Naive thymus-derived CD8-positive, alpha-beta T cell (primary cell): ENCODE measurements around the gene MDC1. TPM values are rescaled to one million over a fixed set of nuclear protein-coding genes. Genes with fewer than 3 reads are reported as not detected.

Source experiments
- ATAC-seq, 2 donors: fragments of 150-1000 bp; cut with Tn5 transposase in 1 of 2; sonication (Bioruptor Pico), chemical (Tn5 transposase) in 1 of 2; 1 replicate in 1 of 2; 2 replicates in 1 of 2; pipeline ENCODE4 v1.10.0; 2021; ENCODE audit warnings: mild to moderate bottlenecking in 2 of 2, moderate library complexity in 2 of 2
- POLR2A ChIA-PET: fragments of 350-600 bp; sonication (Branson Sonifier 250); formaldehyde crosslinking; loops from one replicate; lab custom pipeline; 2021; ENCODE audit warnings: antibody characterized with exemption; lab: Charles Lee
- DNase-seq, 10 donors: peaks; one replicate each; pipeline versions ENCODE4 v3.0.0 to v3.0.0-alpha.2; 2020 to 2022
- H3K27ac Mint-ChIP-seq, 10 donors: one replicate each; pipeline ENCODE4 v1.8.0; 2020 to 2022; ENCODE audit warnings: mild to moderate bottlenecking in 10 of 10, mixed read lengths in 10 of 10, moderate library complexity in 4 of 10, inconsistent platforms in 1 of 10
- H3K27me3 Mint-ChIP-seq, 5 donors: one replicate each; pipeline ENCODE4 v1.8.0; 2021 to 2022; ENCODE audit warnings: mixed read lengths in 5 of 5
- H3K36me3 Mint-ChIP-seq, 3 donors: one replicate each; pipeline ENCODE4 v1.8.0; 2020 to 2022; ENCODE audit warnings: mixed read lengths in 3 of 3, mild to moderate bottlenecking in 2 of 3, inconsistent platforms in 1 of 3
- H3K4me1 Mint-ChIP-seq, 4 donors: one replicate each; pipeline ENCODE4 v1.8.0; 2021 to 2022; ENCODE audit warnings: mixed read lengths in 4 of 4
- H3K4me3 Mint-ChIP-seq, 10 donors: one replicate each; pipeline ENCODE4 v1.8.0; 2020 to 2022; ENCODE audit warnings: mild to moderate bottlenecking in 10 of 10, mixed read lengths in 10 of 10, moderate library complexity in 6 of 10, inconsistent platforms in 1 of 10
- H3K9me3 Mint-ChIP-seq, 9 donors: one replicate each; pipeline ENCODE4 v1.8.0; 2020 to 2022; ENCODE audit warnings: mixed read lengths in 9 of 9, mild to moderate bottlenecking in 3 of 9, inconsistent platforms in 1 of 9, moderate library complexity in 1 of 9
- polyA plus RNA-seq, 3 donors: library from polyadenylated mRNA; unstranded; fragments of 300-500 nt; fragmentation: Illumina TruSeq; gene quantifications; one replicate each; pipeline ENCODE4 v1.2.3, GENCODE V29; 2021
- total RNA-seq, 8 experiments: library from RNA in 2 of 8; stranded (reverse) in 2 of 8; gene quantifications; one replicate each; pipeline ENCODE4 v1.2.3 and lab custom pipeline; 2021 to 2026

MDC1 gene
- total and polyA plus RNA-seq, 5 experiments from 2014 or later: 1.3 to 54.9 (median 6.3) TPM

DNA sequence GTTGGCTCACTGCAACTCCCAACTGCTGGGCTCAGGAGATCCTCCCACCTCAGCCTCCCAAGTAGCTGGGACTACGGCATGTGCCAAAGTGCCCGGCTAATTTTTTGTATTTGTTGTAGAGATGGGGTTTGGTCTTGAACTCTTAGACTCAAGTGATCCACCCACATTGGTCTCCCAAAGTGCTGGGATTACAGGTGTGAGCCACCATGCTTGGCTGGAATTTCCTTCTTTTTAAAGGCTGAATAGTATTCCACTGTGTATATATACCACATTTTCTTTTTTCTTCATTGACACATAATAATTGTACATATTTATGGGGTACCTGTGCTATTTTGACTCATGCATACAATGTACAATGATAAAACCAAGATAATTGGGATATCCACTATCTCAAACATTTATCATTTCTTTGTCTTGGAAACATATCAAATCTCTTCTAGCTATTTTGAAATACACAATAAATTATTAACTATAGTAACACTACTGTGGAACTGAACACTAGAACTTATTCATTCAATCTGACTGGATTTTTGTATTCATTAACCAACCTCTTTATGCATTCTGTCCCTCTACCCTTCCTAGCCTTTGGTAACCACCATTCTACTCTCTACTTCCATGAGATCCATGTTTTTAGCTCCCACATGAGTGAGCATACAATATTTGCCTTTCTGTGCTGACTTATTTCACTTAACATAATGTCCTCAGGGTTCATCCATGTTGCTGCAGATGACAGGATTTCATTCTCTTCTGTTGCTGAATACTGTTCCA lies 7.8 kb downstream of the MDC1 start:
- Mint-ChIP-seq H3K4me3 (no peak overlapping the region), H3K27ac (peak overlapping the region in 1 of 10 donors; percentile 46), H3K9me3 (no peaks in the 10 kb centered on the region), H3K27me3 (no peaks in the 10 kb centered on the region), H3K36me3 (peaks cover 6 to 81% (median 35%) of the 10 kb centered on the region in 3 donors), H3K4me1 (peaks cover 15 to 26% (median 21%) of the 10 kb centered on the region in 4 donors)
- ATAC-seq: no peak
- no peak for DNase-seq
- POLR2A ChIA-PET: interaction anchor here (0.6 to 1.0 kb wide), 4 partner anchors 10 to 102 kb away, joined by 3 to 6 read pairs (median 3); no protein-coding TSS in a partner anchor

DNA sequence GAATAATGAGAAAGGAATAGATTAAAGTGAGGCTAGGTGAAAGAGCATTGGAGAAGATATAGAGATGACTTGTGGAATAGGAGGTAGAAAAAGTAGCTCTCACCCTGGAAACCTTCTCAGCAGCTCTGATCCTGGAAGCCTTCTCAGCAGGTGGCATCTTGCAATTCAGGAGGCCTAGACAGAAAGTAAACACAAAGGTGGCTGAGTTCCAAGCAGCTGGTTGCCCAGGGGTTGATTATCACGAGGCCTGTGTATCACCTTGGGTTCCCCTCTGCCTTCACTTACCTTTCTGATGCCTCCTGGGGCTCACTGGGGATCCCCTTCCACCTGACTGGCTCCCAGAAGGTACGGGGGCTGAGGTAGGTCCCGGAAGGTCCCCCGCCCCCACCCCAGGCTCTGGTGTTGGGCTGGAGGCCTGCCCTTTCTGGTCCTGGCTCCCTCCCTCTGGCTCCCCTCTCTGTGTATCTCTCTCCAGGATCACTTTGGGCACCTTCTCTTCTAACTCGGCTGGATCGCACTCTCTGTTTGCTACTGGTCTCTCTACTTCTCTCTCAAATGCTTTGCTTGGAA lies 9.7 kb downstream of the MDC1 start:
- ATAC-seq (no peak), DNase-seq (peak in 1 of 10 donors; percentile 46)
- POLR2A ChIA-PET: interaction anchor here (3.8 kb wide), 1 partner anchor 10 kb away, joined by 21 read pairs; the partner anchor contains the start of gene MDC1
- no peaks in the 10 kb centered on the region for H3K27me3 Mint-ChIP-seq
- H3K36me3 Mint-ChIP-seq: peaks cover 6 to 79% (median 26%) of the 10 kb centered on the region in 3 donors
- H3K27ac Mint-ChIP-seq: peak overlapping the region in 2 of 10 donors; percentile 26 to 73
- no peaks in the 10 kb centered on the region for H3K9me3 Mint-ChIP-seq
- peaks cover 9 to 28% (median 16%) of the 10 kb centered on the region in 4 donors for H3K4me1 Mint-ChIP-seq
- no peak overlapping the region for H3K4me3 Mint-ChIP-seq

DNA sequence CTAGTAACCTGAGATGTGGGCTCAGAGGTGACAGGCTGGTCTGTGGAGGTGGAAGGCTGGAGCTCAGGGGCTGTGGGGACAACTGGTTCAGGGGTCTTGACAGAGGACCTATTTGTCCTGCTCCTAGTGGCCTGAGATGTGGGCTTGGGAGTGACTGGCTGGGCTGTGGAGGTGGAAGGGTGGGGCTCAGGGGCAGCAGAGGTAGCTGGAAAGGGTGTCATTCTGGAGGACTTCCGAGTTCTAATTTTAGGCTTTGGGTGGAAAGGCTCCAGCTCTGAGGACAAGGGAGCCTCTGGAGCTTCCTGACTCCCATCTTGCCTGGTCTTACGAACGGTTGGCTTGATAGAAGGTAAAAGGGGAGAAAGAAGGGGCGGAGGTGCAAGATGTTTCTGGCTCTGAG lies 11.5 kb downstream of the MDC1 start:
- DNase-seq (peak in 1 of 10 donors; percentile 18), ATAC-seq (no peak)
- H3K9me3 Mint-ChIP-seq: no peaks in the 10 kb centered on the region
- H3K4me1 Mint-ChIP-seq: peaks cover 0 to 18% (median 10%) of the 10 kb centered on the region in 4 donors
- no peak overlapping the region for H3K4me3 Mint-ChIP-seq
- H3K27me3 Mint-ChIP-seq: no peaks in the 10 kb centered on the region
- POLR2A ChIA-PET: interaction anchor here (0.5 to 3.8 kb wide), 5 partner anchors 9 to 232 kb away, joined by 3 to 21 read pairs (median 6); partner anchors contain the start of gene MDC1
- peaks cover 6 to 72% (median 20%) of the 10 kb centered on the region in 3 donors for H3K36me3 Mint-ChIP-seq
- peak overlapping the region in 3 of 10 donors; percentile 58 to 70 (median 66) for H3K27ac Mint-ChIP-seq

DNA sequence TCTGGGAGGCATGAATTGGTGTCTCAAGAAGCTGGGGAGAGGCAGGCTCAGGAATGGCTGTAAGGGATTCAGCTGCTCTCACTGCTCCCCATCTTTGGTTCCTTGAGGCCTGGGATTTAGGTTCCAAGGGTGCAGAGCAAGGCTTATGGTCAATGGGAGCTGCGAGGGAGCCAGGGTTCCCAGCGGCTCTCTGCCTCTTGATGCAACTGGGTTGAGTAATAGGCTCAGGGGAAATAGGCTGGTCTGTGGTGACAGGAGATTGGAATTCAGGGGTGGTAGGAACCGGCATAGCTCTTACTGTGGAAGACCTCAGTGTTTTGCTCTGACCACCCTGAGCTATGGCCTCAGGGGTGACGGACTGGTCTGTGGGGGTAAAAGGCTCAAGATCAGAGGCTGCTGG lies 13.3 kb downstream of the MDC1 start:
- peaks cover 0 to 18% (median 10%) of the 10 kb centered on the region in 4 donors for H3K4me1 Mint-ChIP-seq
- peak overlapping the region in 2 of 10 donors; percentile 32 to 58 for H3K27ac Mint-ChIP-seq
- peaks cover 6 to 81% (median 20%) of the 10 kb centered on the region in 3 donors for H3K36me3 Mint-ChIP-seq
- no peaks in the 10 kb centered on the region for H3K9me3 Mint-ChIP-seq
- H3K4me3 Mint-ChIP-seq: no peak overlapping the region
- POLR2A ChIA-PET: interaction anchor here (1.0 to 3.8 kb wide), 4 partner anchors 9 to 19 kb away, joined by 3 to 21 read pairs (median 9); partner anchors contain the start of gene MDC1
- no peak for ATAC-seq
- DNase-seq: no peak
- no peaks in the 10 kb centered on the region for H3K27me3 Mint-ChIP-seq

DNA sequence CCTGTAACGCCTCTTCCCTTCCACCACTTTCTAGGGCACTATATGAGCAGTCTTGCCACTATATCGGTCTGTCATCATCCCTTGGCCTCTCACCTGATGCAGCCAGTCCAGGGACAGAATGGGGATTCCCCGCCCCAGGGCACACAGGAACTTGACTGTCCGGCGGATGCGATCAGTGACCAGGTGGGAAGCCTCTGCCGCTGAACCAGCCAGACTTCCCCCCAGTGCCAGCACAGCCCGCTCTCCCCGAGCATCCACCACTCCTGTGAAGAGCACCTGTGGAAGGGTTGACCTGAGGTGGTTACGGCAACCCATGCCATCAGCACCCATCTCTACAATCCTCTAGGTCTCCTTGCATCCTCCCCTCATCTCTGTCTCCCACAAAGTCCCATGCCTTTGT lies 14.1 kb downstream of the MDC1 start:
- Mint-ChIP-seq H3K4me1 (peaks cover 0 to 18% (median 9%) of the 10 kb centered on the region in 4 donors), H3K36me3 (peaks cover 4 to 76% (median 19%) of the 10 kb centered on the region in 3 donors)

DNA sequence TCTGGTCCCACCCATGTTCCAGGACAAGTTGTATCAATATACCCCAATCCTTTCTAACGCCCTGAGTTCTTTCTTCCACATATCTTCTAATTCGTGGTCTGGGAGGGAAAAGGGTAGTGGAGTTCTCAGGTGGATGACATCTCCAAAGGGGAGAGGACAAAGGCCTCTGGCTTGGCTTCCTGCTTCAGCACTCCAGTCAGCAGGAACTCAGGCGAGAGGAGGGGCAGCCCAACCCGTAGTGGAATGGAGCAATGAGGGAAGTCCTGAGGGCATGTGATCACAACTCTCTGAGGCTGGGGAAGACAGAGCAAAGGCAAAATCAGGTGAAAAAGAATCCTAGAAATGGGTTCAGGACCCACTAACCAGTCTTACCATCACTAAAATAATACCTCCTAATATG lies 16.7 kb downstream of the MDC1 start:
- POLR2A ChIA-PET: no interaction called here
- Mint-ChIP-seq H3K4me1 (peaks cover 0 to 18% (median 5%) of the 10 kb centered on the region in 4 donors), H3K9me3 (no peaks in the 10 kb centered on the region), H3K27me3 (no peaks in the 10 kb centered on the region), H3K36me3 (peaks cover 0 to 53% (median 14%) of the 10 kb centered on the region in 3 donors), H3K27ac (no peak overlapping the region), H3K4me3 (no peak overlapping the region)
- DNase-seq (peak in 1 of 10 donors; percentile 32), ATAC-seq (no peak)

More for the DNA sequence above, 14.1 kb downstream of the MDC1 start:
- H3K27ac Mint-ChIP-seq: no peak overlapping the region
- no peak overlapping the region for H3K4me3 Mint-ChIP-seq
- ATAC-seq (no peak), DNase-seq (peak in 1 of 10 donors; percentile 19)
- POLR2A ChIA-PET: interaction anchor here (0.9 to 2.8 kb wide), 2 partner anchors 10 to 14 kb away, joined by 6 to 15 read pairs; no protein-coding TSS in a partner anchor
- no peaks in the 10 kb centered on the region for H3K27me3 Mint-ChIP-seq
- no peaks in the 10 kb centered on the region for H3K9me3 Mint-ChIP-seq

DNA sequence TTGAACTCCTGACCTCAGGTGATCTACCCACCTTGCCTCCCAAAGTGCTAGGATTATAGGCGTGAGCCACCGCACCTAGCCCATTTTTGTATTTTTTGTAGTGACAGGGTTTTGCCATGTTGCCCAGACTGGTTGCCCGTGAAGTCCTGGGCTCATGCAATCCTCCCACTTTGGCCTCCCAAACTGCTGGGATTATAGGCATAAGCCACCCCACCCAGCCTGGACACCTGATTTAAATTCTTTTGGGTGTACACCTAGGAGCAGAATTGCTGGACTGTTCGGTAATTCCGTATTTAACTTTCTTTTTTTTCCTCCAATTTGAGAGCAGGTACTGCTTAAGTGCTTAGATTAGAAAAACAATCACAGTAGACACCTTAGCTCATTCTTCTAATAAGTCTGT lies 20.6 kb downstream of the MDC1 start:
- ATAC-seq (no peak), DNase-seq (peak in 1 of 10 donors; percentile 7)
- Mint-ChIP-seq H3K27me3 (no peaks in the 10 kb centered on the region), H3K4me3 (no peak overlapping the region), H3K4me1 (peaks cover 0 to 6% (median 3%) of the 10 kb centered on the region in 4 donors), H3K9me3 (no peaks in the 10 kb centered on the region), H3K27ac (no peak overlapping the region), H3K36me3 (peaks cover 0 to 21% (median 0%) of the 10 kb centered on the region in 3 donors)
- POLR2A ChIA-PET: interaction anchor here (0.6 to 1.0 kb wide), 5 partner anchors 9 to 16 kb away, joined by 3 to 4 read pairs (median 3); no protein-coding TSS in a partner anchor

DNA sequence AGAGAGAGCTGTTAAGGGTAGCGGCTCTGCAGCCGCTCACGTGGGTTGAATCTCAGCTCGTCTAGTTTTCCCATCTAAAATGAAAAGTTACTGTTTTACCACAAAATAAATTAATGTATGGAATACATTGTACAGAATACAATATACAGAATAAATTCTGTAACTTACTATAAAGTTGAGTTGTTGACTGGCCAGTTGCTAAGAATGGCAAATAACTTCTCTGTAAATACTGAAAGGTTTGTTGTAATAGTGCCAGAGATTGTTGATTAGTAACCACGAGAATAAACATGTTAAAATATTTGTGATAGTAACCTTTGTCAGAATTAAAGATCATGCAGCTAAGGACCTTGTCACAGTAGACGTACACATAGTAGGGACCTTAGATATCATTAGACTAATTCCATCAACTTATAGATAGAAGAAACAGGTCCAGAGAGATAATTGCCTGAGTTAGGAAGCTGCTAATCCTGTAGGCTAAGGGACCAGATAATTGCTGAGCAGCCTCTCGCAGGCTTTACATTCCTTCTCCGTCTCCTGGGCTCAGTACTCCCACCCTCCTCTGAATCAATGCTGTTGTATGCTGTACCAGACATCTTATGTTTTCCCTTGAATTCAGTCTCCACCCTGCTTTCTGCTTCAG lies 25.8 kb downstream of the MDC1 start:
- Mint-ChIP-seq H3K27ac (peak overlapping the region; percentile 31 to 99 (median 82)), H3K4me1 (peaks cover 26 to 48% (median 40%) of the 10 kb centered on the region in 4 donors), H3K9me3 (no peaks in the 10 kb centered on the region), H3K4me3 (peak overlapping the region; percentile 85 to 94 (median 88)), H3K27me3 (no peaks in the 10 kb centered on the region), H3K36me3 (no peaks in the 10 kb centered on the region)
- DNase-seq: no peak
- POLR2A ChIA-PET: interaction anchor here (1.0 to 6.9 kb wide), 6 partner anchors 9 to 201 kb away, joined by 3 to 81 read pairs (median 10); partner anchors contain the start of genes MDC1 and TUBB
- ATAC-seq: no peak

DNA sequence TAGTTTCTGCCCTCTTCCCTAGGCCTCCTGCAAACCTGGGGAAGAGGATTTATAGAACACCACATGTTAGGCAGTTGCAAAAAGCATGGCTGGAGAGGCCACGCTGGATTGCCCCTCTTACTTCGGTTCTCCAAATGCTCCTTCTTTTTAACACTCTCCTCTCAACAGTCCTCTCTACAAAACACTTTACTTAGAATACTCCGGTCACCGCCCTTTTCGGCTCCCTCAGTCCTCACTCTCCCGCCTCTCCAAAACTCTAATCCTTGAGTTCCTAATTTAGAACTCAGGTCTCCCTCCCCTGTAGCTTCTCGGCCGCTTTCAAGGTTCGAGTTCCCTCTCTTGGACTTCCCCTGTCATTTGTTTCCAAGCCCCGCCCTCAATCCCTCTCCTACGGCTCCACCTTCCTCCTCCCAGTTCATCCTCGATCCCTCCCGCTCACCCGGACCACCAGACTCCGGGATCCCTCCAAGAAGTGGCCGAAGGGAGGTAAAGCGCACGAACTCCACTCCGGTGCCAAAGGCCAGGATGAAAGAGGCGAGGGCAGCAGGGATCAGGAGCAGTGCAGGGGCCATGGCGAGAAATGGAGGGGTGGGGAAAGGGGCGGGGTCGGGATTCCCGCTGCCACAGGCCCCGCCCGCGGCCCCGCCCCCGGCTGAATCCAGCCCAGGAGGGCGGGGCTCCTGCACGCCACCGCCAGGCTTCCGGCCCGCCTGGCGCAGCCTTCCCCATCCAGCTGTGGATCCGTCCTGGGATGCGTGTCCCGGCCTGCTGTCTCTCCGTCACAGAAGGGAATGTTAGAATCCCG lies 26.5 kb downstream of the MDC1 start, which contains the start of gene NRM:
Gene NRM, minus strand, starts transcription at position 582 of the 805 bp plus-strand sequence. Its CDS starts 10 bp downstream, at position 572.
- Mint-ChIP-seq H3K27ac (peak within 1 kb of the TSS; percentile 31 to 99 (median 88)), H3K9me3 (no peaks in the 10 kb centered on the region), H3K27me3 (no peaks in the 10 kb centered on the region), H3K4me3 (peak within 1 kb of the TSS; percentile 85 to 94 (median 88)), H3K36me3 (no peaks in the 10 kb centered on the region), H3K4me1 (peaks cover 29 to 48% (median 41%) of the 10 kb centered on the region in 4 donors)
- ATAC-seq (peak; percentile 7 to 25), DNase-seq (peak in 8 of 10 donors; percentile 37 to 81 (median 60))
- POLR2A ChIA-PET: interaction anchor here (0.7 to 6.9 kb wide), 9 partner anchors 8 to 200 kb away, joined by 3 to 81 read pairs (median 6); partner anchors contain the start of genes MDC1 and TUBB

DNA sequence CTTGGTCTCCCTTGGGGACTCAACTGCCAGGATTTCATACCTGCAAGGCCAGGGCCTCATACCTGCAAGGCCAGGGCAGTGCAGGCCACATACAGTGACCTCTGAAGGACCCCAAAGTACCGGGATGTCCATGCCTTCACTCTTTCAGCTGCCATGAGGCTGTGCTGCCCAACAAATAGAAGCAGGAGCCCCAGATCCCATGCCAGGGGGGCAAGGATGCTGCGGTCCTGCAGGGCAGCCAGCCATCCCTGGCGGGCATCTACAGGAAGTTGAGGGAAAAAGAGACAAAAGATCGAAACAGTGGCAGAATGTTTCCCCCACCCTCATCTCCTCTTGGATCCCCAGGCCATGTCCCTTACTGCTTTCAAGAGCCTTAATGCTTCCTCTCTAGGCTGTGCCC lies 27.1 kb downstream of the MDC1 start:
- POLR2A ChIA-PET: interaction anchor here (0.7 to 6.9 kb wide), 6 partner anchors 8 to 75 kb away, joined by 3 to 81 read pairs (median 14); partner anchors contain the start of genes MDC1 and TUBB
- no peak for DNase-seq
- Mint-ChIP-seq H3K27ac (peak overlapping the region; percentile 17 to 99 (median 84)), H3K36me3 (peaks cover 0 to 6% (median 0%) of the 10 kb centered on the region in 3 donors), H3K4me3 (peak overlapping the region; percentile 63 to 94 (median 88)), H3K9me3 (no peaks in the 10 kb centered on the region), H3K27me3 (no peaks in the 10 kb centered on the region), H3K4me1 (peaks cover 35 to 48% (median 44%) of the 10 kb centered on the region in 4 donors)
- no peak for ATAC-seq
